Fibroblast of pulmonary artery (primary cell): ENCODE results near the gene DOCK3.
"Not testable (repeated sequence)": the region's sequence is repeated elsewhere in the genome, so short reads cannot be mapped to it uniquely, and the experiment has no call there.

Experiments
- DNase-seq: peaks from one replicate; pipeline ENCODE4 v3.0.0-alpha.2; 2010; ENCODE audit warnings: low read depth
- H3K4me3 ChIP-seq: replicated peaks from 2 replicates; pipeline ENCODE4 v1.5.1; 2011; ENCODE audit warnings: low read depth, mild to moderate bottlenecking, control low read depth, low read length, moderate library complexity
- TF ChIP-seq, protein P1 (sequence below): IDR thresholded peaks from 2 replicates; pipeline ENCODE4 v1.5.1; 2011; ENCODE audit warnings: mild to moderate bottlenecking, control low read depth, low read length, inconsistent platforms; ENCODE audit errors: missing control alignments

Gene DOCK3

DNA sequence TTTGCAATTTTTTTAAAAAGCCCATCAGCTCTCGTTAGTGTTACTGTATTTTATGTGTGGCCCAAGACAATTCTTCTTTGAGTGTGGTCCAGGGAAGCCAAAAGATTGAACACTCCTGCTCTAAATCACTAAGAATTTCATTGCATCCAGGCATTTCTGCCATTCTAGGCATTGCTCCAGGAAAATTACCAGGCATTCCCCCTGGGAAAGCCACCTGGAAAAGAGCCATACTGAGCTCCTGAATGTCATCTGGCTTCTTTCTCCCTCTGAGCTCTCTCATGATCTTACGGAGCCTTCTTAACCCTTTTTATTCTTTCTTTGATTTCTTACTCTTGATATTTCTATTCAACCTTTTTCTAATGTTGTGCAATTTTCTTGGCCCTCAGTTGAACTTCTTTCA, 202.2 kb downstream of the DOCK3 start:
- DNase-seq: no peak
- TF ChIP-seq, protein P1, sequence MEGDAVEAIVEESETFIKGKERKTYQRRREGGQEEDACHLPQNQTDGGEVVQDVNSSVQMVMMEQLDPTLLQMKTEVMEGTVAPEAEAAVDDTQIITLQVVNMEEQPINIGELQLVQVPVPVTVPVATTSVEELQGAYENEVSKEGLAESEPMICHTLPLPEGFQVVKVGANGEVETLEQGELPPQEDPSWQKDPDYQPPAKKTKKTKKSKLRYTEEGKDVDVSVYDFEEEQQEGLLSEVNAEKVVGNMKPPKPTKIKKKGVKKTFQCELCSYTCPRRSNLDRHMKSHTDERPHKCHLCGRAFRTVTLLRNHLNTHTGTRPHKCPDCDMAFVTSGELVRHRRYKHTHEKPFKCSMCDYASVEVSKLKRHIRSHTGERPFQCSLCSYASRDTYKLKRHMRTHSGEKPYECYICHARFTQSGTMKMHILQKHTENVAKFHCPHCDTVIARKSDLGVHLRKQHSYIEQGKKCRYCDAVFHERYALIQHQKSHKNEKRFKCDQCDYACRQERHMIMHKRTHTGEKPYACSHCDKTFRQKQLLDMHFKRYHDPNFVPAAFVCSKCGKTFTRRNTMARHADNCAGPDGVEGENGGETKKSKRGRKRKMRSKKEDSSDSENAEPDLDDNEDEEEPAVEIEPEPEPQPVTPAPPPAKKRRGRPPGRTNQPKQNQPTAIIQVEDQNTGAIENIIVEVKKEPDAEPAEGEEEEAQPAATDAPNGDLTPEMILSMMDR: no peak
- H3K4me3 ChIP-seq: no peak overlapping the region

- not testable (repeated sequence) for H3K4me3 ChIP-seq, DNase-seq
These were observed 208.0 kb downstream of the DOCK3 start for GRCh38 chr3:50882733-50883132.

DNA sequence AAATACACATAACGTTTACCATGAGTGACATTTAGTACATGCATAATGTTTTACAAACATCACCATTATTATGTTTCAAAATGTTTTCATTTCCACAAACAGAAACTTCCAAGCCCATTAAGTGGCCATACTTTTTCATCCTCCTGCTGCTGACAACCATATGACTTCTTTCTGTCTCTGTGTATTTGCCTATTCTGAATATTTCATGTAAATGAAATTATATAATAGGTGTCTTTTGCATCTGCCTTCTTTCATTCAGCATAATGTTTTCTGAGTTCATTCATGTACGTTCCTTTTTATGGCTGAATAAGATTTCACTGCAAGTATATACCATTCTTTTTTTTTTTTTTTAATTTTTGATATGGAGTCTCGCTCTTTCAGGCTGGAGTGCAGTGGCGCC, 209.0 kb downstream of the DOCK3 start:
- TF ChIP-seq, protein P1: no peak
- no peak for DNase-seq

GRCh38 chr3:50885070-50885850, 210.5 kb downstream of the DOCK3 start:
- TF ChIP-seq, protein P1: no peak
- no peak for DNase-seq
- no peak overlapping the region for H3K4me3 ChIP-seq

More for the DNA sequence above, 209.0 kb downstream of the DOCK3 start:
- H3K4me3 ChIP-seq: no peak overlapping the region

DNA sequence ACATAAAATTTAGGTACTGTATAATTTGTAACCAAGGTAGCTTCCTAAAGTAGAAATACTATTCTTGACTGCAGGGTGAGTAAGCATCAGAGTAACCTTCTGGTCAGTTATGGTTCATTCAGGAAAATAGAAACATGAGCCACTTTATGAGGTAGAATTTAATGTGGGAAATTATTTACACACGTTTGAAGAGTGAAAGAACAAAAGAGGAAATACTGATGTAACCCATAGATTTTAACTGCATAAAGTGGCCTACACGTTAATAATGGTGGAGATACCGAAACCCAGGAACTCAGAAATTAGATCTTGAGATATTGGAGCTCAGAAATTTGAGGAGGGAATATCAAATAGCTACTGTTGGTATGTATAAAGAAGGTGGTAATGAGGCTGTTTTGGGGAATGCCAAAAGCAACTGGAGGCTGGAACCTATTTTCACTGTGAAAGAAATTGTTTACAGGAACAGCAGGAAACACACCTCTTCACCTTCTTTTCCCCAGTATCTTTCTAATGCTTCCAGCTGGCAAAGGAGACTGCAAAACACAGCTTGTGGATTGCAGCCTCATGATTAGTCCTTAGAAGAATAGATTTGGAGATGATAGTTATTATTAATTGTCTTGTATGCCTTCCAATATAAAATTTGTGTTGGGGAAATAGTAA, 216.1 kb downstream of the DOCK3 start:
- TF ChIP-seq, protein P1: no peak
- no peak overlapping the region for H3K4me3 ChIP-seq
- no peak for DNase-seq

DNA sequence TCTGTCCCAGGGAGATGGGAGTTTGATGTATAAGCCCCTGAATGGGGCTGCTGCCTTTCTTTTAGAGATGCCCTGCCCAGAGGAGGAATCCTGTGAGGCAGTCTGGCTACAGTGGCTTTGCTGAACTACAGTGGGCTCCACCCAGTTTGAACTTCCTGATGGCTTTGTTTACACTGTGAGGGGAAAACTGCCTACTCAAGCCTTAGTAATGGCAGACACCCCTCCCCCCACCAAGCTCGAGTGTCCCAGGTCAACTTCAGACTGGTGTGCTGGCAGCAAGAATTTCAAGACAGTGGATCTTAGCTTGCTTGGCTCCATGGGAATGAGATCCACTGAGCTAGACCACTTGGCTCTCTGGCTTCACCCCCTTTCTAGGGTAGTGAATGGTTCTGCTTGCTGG, 226.4 kb downstream of the DOCK3 start:
- H3K4me3 ChIP-seq, DNase-seq: not testable (repeated sequence)

DNA sequence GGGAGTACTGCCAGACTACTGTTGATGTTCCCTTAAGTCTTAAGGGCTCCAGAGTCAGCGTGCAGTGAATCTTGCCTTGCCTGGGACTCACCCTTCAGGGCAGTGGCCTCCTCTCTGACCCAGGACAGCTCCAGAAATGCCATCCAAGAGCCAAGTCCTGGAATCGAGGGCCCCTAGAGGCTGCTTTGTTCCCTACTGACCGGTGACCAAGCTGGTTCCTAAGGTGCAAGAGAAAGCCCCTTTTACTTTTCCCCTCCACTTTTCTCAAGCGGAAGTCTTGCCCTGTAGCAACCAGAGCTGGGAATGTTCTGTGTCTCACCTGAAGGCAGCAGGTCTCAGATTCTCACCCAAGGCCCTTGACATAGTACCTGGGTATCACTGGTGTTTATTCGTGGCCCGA, 238.0 kb downstream of the DOCK3 start:
- no peak overlapping the region for H3K4me3 ChIP-seq
- TF ChIP-seq, protein P1: no peak
- no peak for DNase-seq

GRCh38 chr3:50913260-50913659, 238.5 kb downstream of the DOCK3 start:
- H3K4me3 ChIP-seq: no peak overlapping the region
- TF ChIP-seq, protein P1: no peak
- no peak for DNase-seq

GRCh38 chr3:50922071-50922470, 247.3 kb downstream of the DOCK3 start:
- not testable (repeated sequence) for H3K4me3 ChIP-seq, DNase-seq
